Endothelial cell of umbilical vein (primary cell): ENCODE results near the gene ART5. TPM values are rescaled to one million over a fixed set of nuclear protein-coding genes. Genes with fewer than 3 reads are reported as not detected.

Experiments used
- BruUV-seq: library from RNA; stranded (reverse); fragments of 400-500 nt; replicated peaks from 2 replicates; lab custom pipeline; 2021; lab: Mats Ljungman, UMichigan
- CTCF ChIA-PET: fragments of 300-600, 350-600 bp; sonication (Branson Sonifier 250); formaldehyde crosslinking; loops from one replicate; lab custom pipeline; 2021; ENCODE audit warnings: antibody characterized with exemption, inconsistent platforms; lab: Charles Lee
- POLR2A ChIA-PET: fragments of 300-600, 350-600 bp; sonication (Branson Sonifier 250); formaldehyde crosslinking; loops from one replicate; lab custom pipeline; 2021; ENCODE audit warnings: antibody characterized with exemption, inconsistent platforms; lab: Charles Lee
- DNase-seq: peaks from one replicate; pipeline ENCODE4 v3.0.0-alpha.2; 2011; ENCODE audit warnings: low read depth, low spot score
- FAIRE-seq: peaks from 2 replicates; lab custom pipeline; 2011; peaks lifted over from hg19 to GRCh38; lab: Jason Lieb, UNC
- H2AFZ ChIP-seq: 2 replicates; pipeline ENCODE4 v1.6.0; 2012; ENCODE audit warnings: low read depth, low read length, control low read depth, inconsistent platforms
- H3K27ac ChIP-seq: 2 replicates; pipeline ENCODE4 v1.5.1; 2011; ENCODE audit warnings: low read depth, mild to moderate bottlenecking, control low read depth, low read length, moderate library complexity; ENCODE audit not compliant: insufficient read depth
- H3K27me3 ChIP-seq, 2 experiments: 2 replicates each; pipeline versions ENCODE4 v1.6.0 to v1.6.1; 2011; ENCODE audit warnings: low read length in 2 of 2, mixed read lengths in 1 of 2; ENCODE audit not compliant: control insufficient read depth in 2 of 2, insufficient read depth in 2 of 2
- H3K36me3 ChIP-seq, 2 experiments: 2 replicates in 1 of 2; 3 replicates in 1 of 2; pipeline ENCODE4 v1.5.1; 2011; ENCODE audit warnings: low read length in 2 of 2, mild to moderate bottlenecking in 1 of 2, moderate library complexity in 1 of 2; ENCODE audit not compliant: control insufficient read depth in 2 of 2, insufficient read depth in 2 of 2; ENCODE audit errors: extremely low read depth in 1 of 2
- H3K4me1 ChIP-seq: 3 replicates; pipeline ENCODE4 v1.5.1; 2011; ENCODE audit warnings: mild to moderate bottlenecking, low read length; ENCODE audit not compliant: control insufficient read depth, insufficient read depth; ENCODE audit errors: extremely low read depth
- H3K4me2 ChIP-seq: 2 replicates; pipeline ENCODE4 v1.6.1; 2011; ENCODE audit warnings: low read length, control low read depth, mixed read lengths; ENCODE audit not compliant: insufficient read depth
- H3K4me3 ChIP-seq, 3 experiments: fragments of 200-600 bp in 1 of 3; sonication (generic), shearing (Covaris generic) in 1 of 3; replicated peaks in 1 of 3; 2 replicates each; pipeline ENCODE4 v1.5.1; 2011 to 2016; ENCODE audit warnings: control low read depth in 3 of 3, low read length in 3 of 3, mild to moderate bottlenecking in 2 of 3, inconsistent platforms in 1 of 3, low read depth in 1 of 3, moderate library complexity in 1 of 3; ENCODE audit not compliant: insufficient read depth in 1 of 3
- H3K79me2 ChIP-seq: 2 replicates; pipeline ENCODE4 v1.6.0; 2012; ENCODE audit warnings: low read length, inconsistent platforms; ENCODE audit not compliant: control insufficient read depth, insufficient read depth
- H3K9ac ChIP-seq: replicated peaks from 2 replicates; pipeline ENCODE3; 2011; ENCODE audit warnings: low read length, control low read depth; ENCODE audit not compliant: insufficient read depth; ENCODE audit errors: extremely low read depth
- H3K9me1 ChIP-seq: replicated peaks from 3 replicates; pipeline ENCODE4 v1.6.0; 2011; ENCODE audit warnings: mild to moderate bottlenecking, low read length; ENCODE audit not compliant: control insufficient read depth, insufficient read depth; ENCODE audit errors: extremely low read depth
- H3K9me3 ChIP-seq: replicated peaks from 2 replicates; pipeline ENCODE4 v1.5.1; 2012; ENCODE audit warnings: low read length, inconsistent platforms; ENCODE audit not compliant: control insufficient read depth, insufficient read depth
- H4K20me1 ChIP-seq: replicated peaks from 2 replicates; pipeline ENCODE3; 2011; ENCODE audit warnings: mild to moderate bottlenecking, low read length; ENCODE audit not compliant: control insufficient read depth, insufficient read depth; ENCODE audit errors: extremely low read depth
- CTCF ChIP-seq, 2 donors: IDR thresholded peaks; 1 replicate in 1 of 2; 2 replicates in 1 of 2; pipeline ENCODE4 v1.5.1; 2011; ENCODE audit warnings: low read length in 2 of 2, mild to moderate bottlenecking in 2 of 2, moderate library complexity in 2 of 2, control low read depth in 1 of 2, inconsistent platforms in 1 of 2, low read depth in 1 of 2; ENCODE audit not compliant: insufficient read depth in 1 of 2; ENCODE audit errors: extremely low read depth in 1 of 2
- EZH2 ChIP-seq: IDR thresholded peaks from 2 replicates; pipeline ENCODE4 v1.6.1; 2012; ENCODE audit warnings: borderline replicate concordance, low read depth, mild to moderate bottlenecking, moderate library complexity, low read length, inconsistent platforms; ENCODE audit not compliant: severe bottlenecking
- FOS ChIP-seq: IDR thresholded peaks from 2 replicates; pipeline ENCODE4 v1.6.1; 2011; ENCODE audit warnings: mild to moderate bottlenecking, low read length, moderate library complexity, borderline replicate concordance; ENCODE audit not compliant: insufficient read depth
- GATA2 ChIP-seq: IDR thresholded peaks from 2 replicates; pipeline ENCODE4 v1.7.0; 2011; ENCODE audit warnings: low read depth, mild to moderate bottlenecking, moderate library complexity, mixed read lengths, low read length; ENCODE audit not compliant: insufficient read length, insufficient read depth
- JUN ChIP-seq: IDR thresholded peaks from 2 replicates; pipeline ENCODE4 v1.6.1; 2011; ENCODE audit warnings: borderline replicate concordance, low read depth; ENCODE audit not compliant: insufficient read length, insufficient read depth
- MAX ChIP-seq: IDR thresholded peaks from 2 replicates; pipeline ENCODE4 v1.6.1; 2011; ENCODE audit not compliant: insufficient read depth, insufficient read length
- MYC ChIP-seq: IDR thresholded peaks from one replicate; pipeline ENCODE4 v1.6.1; 2011; ENCODE audit warnings: mild to moderate bottlenecking, low read depth, low read length
- POLR2A ChIP-seq: IDR thresholded peaks from 2 replicates; pipeline ENCODE4 v1.6.1; 2012; ENCODE audit warnings: low read depth, mild to moderate bottlenecking, control low read depth, low read length
- POLR2AphosphoS5 ChIP-seq: IDR thresholded peaks from 2 replicates; pipeline ENCODE4 v1.6.1; 2012; ENCODE audit warnings: low read depth, mild to moderate bottlenecking, control low read depth, low read length, moderate library complexity; ENCODE audit not compliant: insufficient read depth
- dilution Hi-C: fragments of 300-500 bp; cut with MboI; formaldehyde crosslinking; loops from one replicate; pipeline ENCODE4 v1.15.0; 2019; ENCODE audit warnings: low sequenced_read_pairs; ENCODE audit not compliant: extremely low pct_ligation_motif_present
- intact Hi-C: fragments of 100-400 bp; cut with micrococcal nuclease; formaldehyde crosslinking; loops from one replicate; pipeline ENCODE4 v1.10.0; 2022
- polyA plus RNA-seq, 4 experiments: library from polyadenylated mRNA; depleted of rRNA in 3 of 4; stranded (reverse) in 3 of 4; unstranded in 1 of 4; fragments of >200 nt; gene quantifications; 2 replicates each; pipeline versions ENCODE4 v1.2.1 to v1.2.3, GENCODE V29; 2011 to 2012; ENCODE audit warnings: missing spikeins in 1 of 4
- total RNA-seq: library from RNA; stranded (reverse); gene quantifications from 2 replicates; pipeline ENCODE4 v1.2.3, GENCODE V29; 2021

The ART5 gene
- total and polyA plus RNA-seq, 2 donors (not counting 3 experiments of a cell fraction or from before 2014, with no cell fraction given), result not detected

GRCh38 chr11:3683039-3683438 is 41.2 kb upstream of the ART5 start:
- no TSS peak for BruUV-seq
- H3K27ac ChIP-seq, result no peak overlapping the region
- DNase-seq (no peak), FAIRE-seq (no peak)
- no peak overlapping the region for H3K9ac ChIP-seq
- no peaks in the 10 kb centered on the region for H4K20me1 ChIP-seq
- CTCF ChIA-PET, result no interaction called here
- H3K4me3 ChIP-seq, result no peak overlapping the region
- intact Hi-C loops (no loop called here), dilution Hi-C loops (no loop called here)
- H2AFZ ChIP-seq, result no peak overlapping the region
- peaks cover 34 to 38% of the 10 kb centered on the region in 2 experiments for H3K36me3 ChIP-seq
- H3K9me1 ChIP-seq, result no peaks in the 10 kb centered on the region
- POLR2A ChIA-PET, result interaction anchor here (0.6 kb wide), 1 partner anchor 9 kb away, joined by 3 read pairs; no protein-coding TSS in a partner anchor
- no peaks in the 10 kb centered on the region for H3K9me3 ChIP-seq
- no peaks in the 10 kb centered on the region for H3K4me1 ChIP-seq
- H3K4me2 ChIP-seq, result no peak overlapping the region
- no peaks in the 10 kb centered on the region for H3K79me2 ChIP-seq
- no peaks in the 10 kb centered on the region for H3K27me3 ChIP-seq
- TF ChIP-seq CTCF (IDR thresholded peaks at IDR 0.05; ENCODE audit: extremely low read depth in 1 of 2, insufficient read depth in 1 of 2, low read depth in 1 of 2, low read length in 2 of 2) (no peak), GATA2 (no peak), POLR2AphosphoS5 (no peak), MAX (no peak), MYC (no peak), POLR2A (no peak), JUN (no peak), FOS (no peak), EZH2 (no peak)
